DOHH2 (cell line): ENCODE measurements around the gene CDC42EP3.

Experiments
- H3F3A ChIP-seq: fragments of 200-600 bp; sonication (generic), shearing (Covaris generic); 2 replicates; pipeline ENCODE4 v1.6.0; 2016; ENCODE audit warnings: antibody characterized with exemption, mild to moderate bottlenecking; ENCODE audit not compliant: control insufficient read depth, insufficient read depth
- H3K27ac ChIP-seq: fragments of 200-600 bp; sonication (generic); 2 replicates; pipeline ENCODE4 v1.5.1; 2014; ENCODE audit warnings: low read depth, mild to moderate bottlenecking, low read length, moderate library complexity
- H3K27me3 ChIP-seq: fragments of 200-600 bp; sonication (generic); 2 replicates; pipeline ENCODE4 v1.6.1; 2014; ENCODE audit warnings: mild to moderate bottlenecking, low read length, mixed read lengths; ENCODE audit not compliant: control insufficient read depth
- H3K36me3 ChIP-seq: fragments of 200-600 bp; sonication (generic); 2 replicates; pipeline ENCODE4 v1.6.1; 2014; ENCODE audit warnings: mild to moderate bottlenecking, low read length, moderate library complexity, mixed read lengths; ENCODE audit not compliant: control insufficient read depth
- H3K4me1 ChIP-seq: fragments of 200-600 bp; sonication (generic); 2 replicates; pipeline ENCODE4 v1.6.1; 2014; ENCODE audit warnings: mild to moderate bottlenecking, low read length, mixed read lengths; ENCODE audit not compliant: control insufficient read depth
- H3K4me2 ChIP-seq: fragments of 200-600 bp; sonication (generic); 2 replicates; pipeline ENCODE4 v1.6.0; 2014; ENCODE audit warnings: mild to moderate bottlenecking, low read length, moderate library complexity
- H3K4me3 ChIP-seq: fragments of 200-600 bp; sonication (generic); 2 replicates; pipeline ENCODE4 v1.5.1; 2014; ENCODE audit warnings: mild to moderate bottlenecking, low read length, mixed read lengths
- H3K79me2 ChIP-seq: fragments of 200-600 bp; sonication (generic); 2 replicates; pipeline ENCODE4 v1.6.1; 2014; ENCODE audit warnings: mild to moderate bottlenecking, low read length, mixed read lengths; ENCODE audit not compliant: control insufficient read depth
- H3K9me2 ChIP-seq: fragments of 200-600 bp; sonication (generic); replicated peaks from 2 replicates; pipeline ENCODE4 v1.6.1; 2014; ENCODE audit warnings: mild to moderate bottlenecking, low read length, mixed read lengths; ENCODE audit not compliant: control insufficient read depth
- H3K9me3 ChIP-seq: fragments of 200-600 bp; sonication (generic); 2 replicates; pipeline ENCODE4 v1.6.1; 2014; ENCODE audit warnings: antibody characterized with exemption, low read length, mixed read lengths; ENCODE audit not compliant: control insufficient read depth, insufficient read depth
- H4K20me1 ChIP-seq: fragments of 200-600 bp; sonication (generic); 2 replicates; pipeline ENCODE4 v1.6.0; 2014; ENCODE audit warnings: low read depth, mild to moderate bottlenecking, antibody characterized with exemption, low read length, moderate library complexity; ENCODE audit not compliant: control insufficient read depth, insufficient read depth
- CTCF ChIP-seq: fragments of 200-600 bp; sonication (generic); IDR thresholded peaks from one replicate; pipeline ENCODE4 v1.5.1; 2014; ENCODE audit warnings: antibody characterized with exemption, mild to moderate bottlenecking, low read depth, low read length; ENCODE audit not compliant: poor library complexity, severe bottlenecking
- EZH2phosphoT487 ChIP-seq: fragments of 200-600 bp; sonication (generic); IDR thresholded peaks from 2 replicates; pipeline ENCODE4 v1.6.1; 2017; ENCODE audit warnings: borderline replicate concordance, mild to moderate bottlenecking, antibody characterized with exemption, low read length, moderate library complexity, mixed read lengths

Gene CDC42EP3

DNA sequence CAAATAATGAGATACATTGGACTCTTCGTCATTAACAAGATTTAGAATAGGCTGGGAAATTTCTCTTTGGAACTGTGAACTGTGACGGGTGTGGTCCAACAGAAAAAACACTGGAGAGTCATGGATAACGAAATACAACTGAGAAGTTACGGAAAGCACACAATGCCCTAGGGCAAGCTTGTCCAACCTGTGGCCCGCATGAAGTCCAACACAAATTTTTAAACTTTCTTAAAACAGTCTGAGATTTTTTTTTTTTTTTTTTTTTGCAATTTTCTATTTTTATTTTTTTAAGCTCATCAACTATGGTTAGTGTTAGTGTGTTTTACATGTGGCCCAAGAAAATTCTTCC is 27.7 kb downstream of the CDC42EP3 start:
- Histone ChIP-seq H3K27ac (no peak overlapping the region), H3K27me3 (peaks cover 17% of the 10 kb centered on the region; the same call in 1 of the 2 replicates), H3K4me2 (no peak overlapping the region), H3K79me2 (no peaks in the 10 kb centered on the region), H3K9me3 (no peaks in the 10 kb centered on the region), H3K9me2 (no peaks in the 10 kb centered on the region), H3F3A (no peaks in the 10 kb centered on the region), H3K36me3 (no peaks in the 10 kb centered on the region), H3K4me1 (peaks cover 7% of the 10 kb centered on the region), H4K20me1 (no peaks in the 10 kb centered on the region), H3K4me3 (no peak overlapping the region)
- TF ChIP-seq CTCF (no peak), EZH2phosphoT487 (no peak)

GRCh38 chr2:37642907-37643729 is 28.3 kb downstream of the CDC42EP3 start:
- Histone ChIP-seq H3K79me2 (no peaks in the 10 kb centered on the region), H3K36me3 (no peaks in the 10 kb centered on the region), H3K9me3 (no peaks in the 10 kb centered on the region), H3K9me2 (no peaks in the 10 kb centered on the region), H3K4me3 (no peak overlapping the region), H3K27ac (no peak overlapping the region), H4K20me1 (no peaks in the 10 kb centered on the region), H3K27me3 (peaks cover 17% of the 10 kb centered on the region; the same call in 1 of the 2 replicates), H3F3A (no peaks in the 10 kb centered on the region), H3K4me2 (no peak overlapping the region), H3K4me1 (peaks cover under 1% of the 10 kb centered on the region)
- no peak for TF ChIP-seq CTCF
- no peak for TF ChIP-seq EZH2phosphoT487

DNA sequence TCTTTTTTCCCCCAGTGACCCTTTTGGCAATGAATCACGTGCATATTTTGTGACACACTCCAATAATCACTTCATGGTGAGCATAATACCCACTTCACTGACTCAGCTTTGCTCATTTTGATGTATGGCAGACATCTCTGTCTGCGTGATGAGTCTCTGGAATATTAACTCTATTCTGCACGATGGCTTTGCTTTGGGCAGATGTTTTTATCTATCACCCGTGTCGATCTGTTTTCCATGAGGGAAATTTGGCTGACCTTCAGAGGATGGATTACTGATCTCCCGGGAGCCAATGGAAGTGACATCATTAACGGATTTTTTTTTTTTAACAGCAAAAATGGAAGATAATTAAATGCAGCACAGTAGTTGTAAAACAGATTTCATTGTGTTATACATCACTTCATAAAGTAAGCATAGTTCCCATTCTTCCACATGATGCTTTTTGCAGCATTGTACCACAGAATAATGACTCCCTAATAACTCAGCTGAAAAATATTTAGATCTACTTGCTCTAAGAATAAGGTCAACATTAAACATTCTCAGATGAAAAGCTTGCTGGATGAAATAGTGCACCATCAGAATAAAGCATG is 29.8 kb downstream of the CDC42EP3 start:
- Histone ChIP-seq H3K36me3 (no peaks in the 10 kb centered on the region), H3K79me2 (no peaks in the 10 kb centered on the region), H3K9me2 (no peaks in the 10 kb centered on the region), H3K4me3 (no peak overlapping the region), H3K9me3 (no peaks in the 10 kb centered on the region), H3K27me3 (peaks cover 18% of the 10 kb centered on the region), H3F3A (no peaks in the 10 kb centered on the region), H4K20me1 (no peaks in the 10 kb centered on the region), H3K4me1 (no peaks in the 10 kb centered on the region), H3K27ac (no peak overlapping the region), H3K4me2 (no peak overlapping the region)
- TF ChIP-seq EZH2phosphoT487, result no peak
- TF ChIP-seq CTCF, result no peak
